IMR-90 (cell line): ENCODE data around the gene KCNK5. TPM values are rescaled to one million over a fixed set of nuclear protein-coding genes. Genes with fewer than 3 reads are reported as not detected.

ENCODE experiments used
- ATAC-seq: fragments of 200-7000 bp; cut with Tn5 transposase; 2 replicates; pipeline ENCODE4 v1.9.1; 2020; ENCODE audit warnings: low read depth, mild to moderate bottlenecking, moderate library complexity
- BruUV-seq: library from RNA; stranded (reverse); fragments of 400-500 nt; replicated peaks from 2 replicates; lab custom pipeline; 2021; lab: Mats Ljungman, UMichigan
- CTCF ChIA-PET: fragments of 300-600 bp; formaldehyde crosslinking; extraction: SDS; loops from one replicate; lab custom pipeline; 2021; ENCODE audit warnings: antibody characterized with exemption; lab: Yijun Ruan, JAX
- POLR2A ChIA-PET: fragments of 300-600 bp; sonication (Branson Sonifier 250); formaldehyde crosslinking; loops from one replicate; lab custom pipeline; 2022; ENCODE audit warnings: antibody characterized with exemption; ENCODE audit not compliant: unreplicated experiment; lab: Charles Lee
- DNase-seq: peaks from one replicate; pipeline ENCODE4 v3.0.0; 2013
- H2AFZ ChIP-seq: replicated peaks from 2 replicates; pipeline ENCODE3; 2013; ENCODE audit warnings: low read length, mild to moderate bottlenecking; ENCODE audit not compliant: poor library complexity
- H2AK5ac ChIP-seq: 2 replicates; pipeline ENCODE4 v1.6.1; 2013; ENCODE audit warnings: low read depth, low read length, inconsistent platforms
- H2AK9ac ChIP-seq: replicated peaks from 2 replicates; pipeline ENCODE3; 2013; ENCODE audit warnings: mild to moderate bottlenecking, low read depth, low read length, moderate library complexity; ENCODE audit not compliant: poor library complexity
- H2BK120ac ChIP-seq: 2 replicates; pipeline ENCODE4 v1.6.1; 2013; ENCODE audit warnings: low read depth, low read length, inconsistent platforms
- H2BK15ac ChIP-seq: 3 replicates; pipeline ENCODE4 v1.6.1; 2013; ENCODE audit warnings: low read depth, low read length, inconsistent platforms
- H2BK20ac ChIP-seq: 2 replicates; pipeline ENCODE4 v1.6.1; 2013; ENCODE audit warnings: low read depth, mild to moderate bottlenecking, inconsistent platforms, low read length, moderate library complexity
- H2BK5ac ChIP-seq: 2 replicates; pipeline ENCODE4 v1.6.1; 2013; ENCODE audit warnings: mild to moderate bottlenecking, low read depth, low read length, inconsistent platforms; ENCODE audit not compliant: poor library complexity, severe bottlenecking
- H3K14ac ChIP-seq: replicated peaks from 2 replicates; pipeline ENCODE4 v1.6.1; 2013; ENCODE audit warnings: low read depth, low read length, inconsistent platforms
- H3K18ac ChIP-seq: 2 replicates; pipeline ENCODE4 v1.6.1; 2013; ENCODE audit warnings: low read depth, low read length, control low read depth
- H3K23ac ChIP-seq: 2 replicates; pipeline ENCODE4 v1.6.1; 2013; ENCODE audit warnings: low read depth, low read length, inconsistent platforms
- H3K27ac ChIP-seq: 2 replicates; pipeline ENCODE4 v1.5.1; 2013; ENCODE audit warnings: mild to moderate bottlenecking, control low read depth, low read length; ENCODE audit not compliant: insufficient read depth
- H3K27me3 ChIP-seq: 2 replicates; pipeline ENCODE4 v1.6.1; 2013; ENCODE audit warnings: low read length; ENCODE audit not compliant: control insufficient read depth, insufficient read depth
- H3K36me3 ChIP-seq: 2 replicates; pipeline ENCODE4 v1.6.1; 2013; ENCODE audit warnings: low read length, mixed read lengths; ENCODE audit not compliant: control insufficient read depth, insufficient read depth
- H3K4ac ChIP-seq: 2 replicates; pipeline ENCODE4 v1.6.1; 2013; ENCODE audit warnings: low read depth, low read length, inconsistent platforms
- H3K4me1 ChIP-seq: 2 replicates; pipeline ENCODE4 v1.6.1; 2013; ENCODE audit warnings: low read length, mixed read lengths; ENCODE audit not compliant: control insufficient read depth, insufficient read depth
- H3K4me2 ChIP-seq: 2 replicates; pipeline ENCODE4 v1.6.1; 2013; ENCODE audit warnings: low read depth, mild to moderate bottlenecking, control low read depth, low read length, moderate library complexity
- H3K4me3 ChIP-seq: 2 replicates; pipeline ENCODE4 v1.5.1; 2013; ENCODE audit warnings: low read depth, mild to moderate bottlenecking, control low read depth, low read length, moderate library complexity; ENCODE audit not compliant: insufficient read depth
- H3K56ac ChIP-seq: 2 replicates; pipeline ENCODE4 v1.6.1; 2013; ENCODE audit warnings: low read length, inconsistent platforms; ENCODE audit not compliant: insufficient read depth; ENCODE audit errors: extremely low read depth
- H3K79me1 ChIP-seq, 2 experiments: 2 replicates each; pipeline ENCODE4 v1.6.1; 2013; ENCODE audit warnings: low read length in 2 of 2, inconsistent platforms in 1 of 2, low read depth in 1 of 2
- H3K9ac ChIP-seq: 2 replicates; pipeline ENCODE4 v1.6.1; 2013; ENCODE audit warnings: low read depth, low read length, control low read depth
- H3K9me1 ChIP-seq: 2 replicates; pipeline ENCODE4 v1.6.1; 2013; ENCODE audit warnings: low read length, inconsistent platforms; ENCODE audit not compliant: insufficient read depth
- H3K9me3 ChIP-seq: 2 replicates; pipeline ENCODE4 v1.6.1; 2013; ENCODE audit warnings: low read length; ENCODE audit not compliant: control insufficient read depth, insufficient read depth
- H4K20me1 ChIP-seq: 2 replicates; pipeline ENCODE4 v1.6.1; 2013; ENCODE audit warnings: low read length, inconsistent platforms; ENCODE audit not compliant: insufficient read depth
- H4K5ac ChIP-seq: 2 replicates; pipeline ENCODE4 v1.6.1; 2013; ENCODE audit warnings: mild to moderate bottlenecking, low read depth, low read length, control low read depth
- H4K8ac ChIP-seq, 2 experiments: 2 replicates each; pipeline ENCODE4 v1.6.1; 2013; ENCODE audit warnings: low read depth in 2 of 2, low read length in 2 of 2, control low read depth in 1 of 2, inconsistent platforms in 1 of 2
- H4K91ac ChIP-seq: 2 replicates; pipeline ENCODE4 v1.6.1; 2013; ENCODE audit warnings: low read depth, low read length, inconsistent platforms; ENCODE audit not compliant: insufficient read depth
- POLR2A ChIP-seq: IDR thresholded peaks from 2 replicates; pipeline ENCODE4 v1.6.1; 2012; ENCODE audit warnings: mild to moderate bottlenecking, low read depth, low read length
- SMC3 ChIP-seq: fragments of 150-350 bp; IDR thresholded peaks from 2 replicates; pipeline ENCODE4 v1.6.1; 2016; ENCODE audit warnings: low read depth, mild to moderate bottlenecking, antibody characterized with exemption, low read length, moderate library complexity
- WGBS, 2 experiments: methylation state at CpG; one replicate each; pipeline versions ENCODE4 v1.1.5 to v1.1.7; 2013; ENCODE audit warnings: missing lambda C conversion rate in 2 of 2; ENCODE audit not compliant: insufficient read length in 1 of 2; ENCODE audit errors: extremely low coverage in 2 of 2; 5-methylcytosine and 5-hydroxymethylcytosine counted together
- dilution Hi-C: fragments of 300-500 bp; cut with HindIII; formaldehyde crosslinking; loops from one replicate; pipeline ENCODE4 v1.14.3; 2018; ENCODE audit warnings: low sequenced_read_pairs; ENCODE audit not compliant: unreplicated experiment
- in situ Hi-C: fragments of 300-500 bp; cut with MboI; formaldehyde crosslinking; loops from 3 replicates; pipeline ENCODE4 v1.14.3; 2019; ENCODE audit warnings: low sequenced_read_pairs, inconsistent platforms, mixed read lengths
- intact Hi-C: fragments of 100-400 bp; cut with micrococcal nuclease; formaldehyde crosslinking; loops from 2 replicates; pipeline ENCODE4 v1.10.0; 2022
- polyA plus RNA-seq, 3 experiments: library from polyadenylated mRNA; depleted of rRNA; stranded (reverse); fragments of >200 nt; gene quantifications; 2 replicates each; pipeline ENCODE4 v1.2.3, GENCODE V29; 2012; ENCODE audit warnings: low replicate concordance in 1 of 3
- total RNA-seq: library from RNA; depleted of rRNA; stranded (reverse); fragments of >200 nt; gene quantifications from 2 replicates; pipeline ENCODE4 v1.2.3, GENCODE V29; 2012

The KCNK5 gene
- total and polyA plus RNA-seq, 2 of the 4 experiments (the other 2 are of a cell fraction) = not detected

DNA sequence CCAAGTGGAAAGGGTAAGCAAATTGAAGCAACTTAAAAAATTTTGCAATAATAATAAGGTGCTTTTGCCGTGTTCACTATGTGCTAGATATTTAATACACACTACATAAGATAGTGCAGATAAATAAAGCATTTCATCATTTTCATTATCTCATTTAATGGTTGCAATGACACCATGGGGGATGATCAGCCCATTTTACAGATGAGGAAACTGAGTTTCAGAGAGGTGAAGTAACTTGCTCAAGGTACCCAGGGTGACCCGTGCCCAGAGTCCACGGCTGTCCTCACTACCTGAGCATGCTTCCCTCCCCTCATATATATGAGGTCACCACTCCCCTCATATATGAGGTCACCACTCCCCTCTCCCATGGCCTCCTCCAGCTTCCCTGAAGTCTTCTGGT is 7.5 kb upstream of the KCNK5 start:
- ChIA-PET CTCF (no interaction called here), POLR2A (no interaction called here)
- no peak overlapping the region for H2AK9ac ChIP-seq
- no peak for DNase-seq
- no peak overlapping the region for H4K8ac ChIP-seq
- no peaks in the 10 kb centered on the region for H3K9me3 ChIP-seq
- no CpG with 5 or more reads among the region's 3 CpGs for whole genome bisulfite sequencing, 2 experiments
- no peaks in the 10 kb centered on the region for H4K20me1 ChIP-seq
- no peak for ATAC-seq
- intact Hi-C loops (no loop called here), in situ Hi-C loops (no loop called here), dilution Hi-C loops (no loop called here)
- no peak overlapping the region for H4K91ac ChIP-seq
- H2AFZ ChIP-seq = no peak overlapping the region
- no peaks in the 10 kb centered on the region for H3K79me1 ChIP-seq
- no peak overlapping the region for H2BK120ac ChIP-seq
- no peaks in the 10 kb centered on the region for H3K27me3 ChIP-seq
- H3K14ac ChIP-seq = no peak overlapping the region
- no peaks in the 10 kb centered on the region for H3K9me1 ChIP-seq
- TF ChIP-seq POLR2A (no peak), SMC3 (no peak)
- H3K4me3 ChIP-seq = no peak overlapping the region
- no peak overlapping the region for H3K56ac ChIP-seq
- H3K23ac ChIP-seq = no peak overlapping the region
- no TSS peak for BruUV-seq
- H3K36me3 ChIP-seq = no peaks in the 10 kb centered on the region
- no peak overlapping the region for H3K18ac ChIP-seq
- no peak overlapping the region for H3K27ac ChIP-seq
- H4K5ac ChIP-seq = no peak overlapping the region
- H2BK15ac ChIP-seq = no peak overlapping the region
- no peak overlapping the region for H2BK20ac ChIP-seq
- no peak overlapping the region for H2BK5ac ChIP-seq
- no peak overlapping the region for H3K9ac ChIP-seq
- no peak overlapping the region for H3K4ac ChIP-seq
- no peak overlapping the region for H3K4me2 ChIP-seq
- no peak overlapping the region for H2AK5ac ChIP-seq
- H3K4me1 ChIP-seq = no peaks in the 10 kb centered on the region
